Nucleus accumbens (tissue), 56 donors: ENCODE measurements around the gene TOP2A.
"Not testable (repeated sequence)": the region's sequence is repeated elsewhere in the genome, so short reads cannot be mapped to it uniquely, and the experiment has no call there.

ENCODE experiments used
- DNase-seq, 56 donors: peaks; one replicate each; lab custom pipeline; 2025; lab: John Stamatoyannopoulos, UW

Gene TOP2A

GRCh38 chr17:40377832-40378231 is 39.9 kb downstream of the TOP2A start:
- no peak for DNase-seq

- DNase-seq = not testable (repeated sequence)
These were observed 41.2 kb downstream of the TOP2A start for GRCh38 chr17:40376541-40376940.

GRCh38 chr17:40375786-40376185 is 41.9 kb downstream of the TOP2A start:
- not testable (repeated sequence) for DNase-seq

- DNase-seq = no peak
These were observed 42.7 kb downstream of the TOP2A start for GRCh38 chr17:40374821-40375498.

- no peak for DNase-seq
These were observed 43.7 kb downstream of the TOP2A start for GRCh38 chr17:40373999-40374398.

GRCh38 chr17:40373324-40373723 is 44.4 kb downstream of the TOP2A start:
- DNase-seq = no peak

GRCh38 chr17:40372644-40373043 is 45.1 kb downstream of the TOP2A start:
- DNase-seq = not testable (repeated sequence)

- no peak for DNase-seq
These were observed 45.7 kb downstream of the TOP2A start for GRCh38 chr17:40372031-40372430.

- no peak for DNase-seq
These were observed 46.3 kb downstream of the TOP2A start for GRCh38 chr17:40371261-40371929.

GRCh38 chr17:40369923-40370322 is 47.8 kb downstream of the TOP2A start:
- DNase-seq = no peak

GRCh38 chr17:40367728-40368127 is 50.0 kb downstream of the TOP2A start:
- DNase-seq = not testable (repeated sequence)

- DNase-seq = no peak
These were observed 50.7 kb downstream of the TOP2A start for GRCh38 chr17:40366861-40367518.

GRCh38 chr17:40366076-40366860 is 51.4 kb downstream of the TOP2A start:
- DNase-seq = no peak

- DNase-seq = no peak
These were observed 52.8 kb downstream of the TOP2A start for GRCh38 chr17:40364906-40365305.

- no peak for DNase-seq
These were observed 53.4 kb downstream of the TOP2A start, which contains the start of gene GJD3 for GRCh38 chr17:40364121-40364861. Gene GJD3, minus strand, starts transcription at chr17:40364737. Its CDS starts 922 bp downstream, at chr17:40363815.

GRCh38 chr17:40363111-40363827 is 54.4 kb downstream of the TOP2A start:
- DNase-seq = no peak

- peak in 3 of 56 donors; percentile 7 to 22 (median 19) for DNase-seq
These were observed 55.0 kb downstream of the TOP2A start for GRCh38 chr17:40362696-40363110.

- no peak for DNase-seq
These were observed 55.6 kb downstream of the TOP2A start for GRCh38 chr17:40361925-40362695.
